Cardiac septum (tissue), 1 donor: ENCODE results near the gene COBLL1. TPM values are rescaled to one million over a fixed set of nuclear protein-coding genes. Genes with fewer than 3 reads are reported as not detected.
"Not testable (repeated sequence)": the region's sequence is repeated elsewhere in the genome, so short reads cannot be mapped to it uniquely, and the experiment has no call there.

ENCODE experiments used
- DNase-seq: peaks from one replicate; pipeline ENCODE4 v3.0.0-alpha.2; 2020; ENCODE audit warnings: low spot score
- intact Hi-C: fragments of 100-400 bp; cut with DNase I; formaldehyde crosslinking; loops from one replicate; pipeline ENCODE4 v1.14.0; 2022
- total RNA-seq: library from RNA; stranded (reverse); fragmentation: NEBNext Ultra II Directional; extraction: Animal tissue kit (Norgen Biotek cat#: 25700); gene quantifications from one replicate; pipeline ENCODE4 v1.2.1, GENCODE V29; 2021
- donor health status: DM: no; HTN: no; CAD: no.

Gene COBLL1
- total RNA-seq, 1 donor from 2014 or later, result 15.0 TPM

GRCh38 chr2:164737612-164738081, 104.0 kb downstream of the COBLL1 start:
- intact Hi-C loops, result loop anchor here (2.0 to 5.0 kb wide), 3 partner anchors 103 to 255 kb away; partner anchors contain the start of gene COBLL1
- no peak for DNase-seq

GRCh38 chr2:164735309-164735919, 106.2 kb downstream of the COBLL1 start:
- intact Hi-C loops, result loop anchor here (5.0 kb wide), 1 partner anchor 257 kb away; no protein-coding TSS in a partner anchor
- DNase-seq, result no peak

DNA sequence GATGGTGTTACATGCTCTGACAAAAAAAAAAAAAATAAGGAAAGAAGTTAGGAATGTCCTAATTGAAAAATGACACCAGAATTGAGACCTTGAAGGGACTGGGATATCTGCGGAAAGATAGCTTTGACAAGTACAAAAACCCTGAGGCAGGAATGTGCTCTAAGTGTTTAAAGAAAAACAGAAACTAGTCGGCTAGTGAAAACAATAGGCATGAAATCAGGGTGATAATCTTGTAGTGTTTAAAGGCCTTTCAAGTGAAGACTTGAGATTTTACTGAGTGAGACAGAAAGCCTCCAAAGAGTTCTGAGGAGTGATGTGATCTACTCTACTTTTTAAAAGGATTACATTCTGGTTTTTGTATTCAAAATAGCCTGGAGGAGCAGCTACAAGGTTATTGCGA, 107.4 kb downstream of the COBLL1 start:
- intact Hi-C loops, result no loop called here
- no peak for DNase-seq

DNA sequence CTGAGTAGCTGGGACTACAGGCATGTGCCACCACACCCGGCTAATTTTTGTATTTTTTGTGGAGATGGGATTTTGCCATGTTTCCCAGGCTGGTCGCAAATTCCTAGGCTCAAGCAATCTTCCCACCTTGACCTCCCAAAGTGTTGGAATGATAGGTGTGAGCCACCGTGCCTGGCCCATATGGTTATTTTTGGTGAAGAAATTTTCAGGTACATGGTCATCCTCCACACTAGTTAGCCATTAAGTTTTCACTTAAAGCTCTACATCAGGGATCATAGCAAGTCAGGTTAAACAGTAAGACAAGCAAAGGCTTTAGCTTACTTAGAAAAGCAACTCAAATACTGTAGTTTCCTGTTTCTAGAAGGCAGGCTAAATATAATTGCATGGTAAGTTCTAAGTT, 116.1 kb downstream of the COBLL1 start:
- intact Hi-C loops, result no loop called here
- DNase-seq, result no peak

DNA sequence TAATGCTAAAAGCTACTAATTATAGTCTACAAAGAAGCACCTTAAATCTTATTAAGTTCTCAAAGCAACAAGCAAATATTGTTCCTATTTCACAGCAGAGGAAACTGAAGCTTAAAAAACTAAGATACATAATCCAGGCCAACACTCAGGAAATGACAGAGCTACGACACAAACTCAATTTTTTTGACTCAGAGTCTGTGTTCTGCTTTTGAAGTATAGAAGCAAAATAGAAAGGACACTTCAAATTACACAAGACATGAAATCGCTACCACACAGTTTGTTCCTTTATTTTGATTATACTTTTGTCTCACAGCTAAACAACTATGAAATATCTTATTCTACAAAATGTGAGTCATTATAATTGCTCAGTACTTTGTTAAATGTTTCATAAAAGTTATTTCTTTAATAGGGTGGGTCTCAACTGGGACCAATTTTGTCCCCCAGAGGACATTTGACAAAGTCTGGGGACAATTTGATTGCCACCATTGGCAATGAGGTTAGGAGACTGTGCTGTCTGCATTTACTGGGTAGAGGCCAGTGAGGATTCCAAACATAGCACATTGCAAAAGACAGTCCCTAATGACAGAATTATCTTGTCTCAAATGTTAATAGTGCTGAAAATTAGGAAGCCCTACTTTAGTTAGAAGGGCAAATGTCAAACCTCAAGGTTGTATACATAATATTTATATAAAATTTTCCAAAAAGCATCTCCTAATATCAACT, 118.8 kb downstream of the COBLL1 start:
- intact Hi-C loops, result loop anchor here (5.0 kb wide), 1 partner anchor 160 kb away; no protein-coding TSS in a partner anchor
- DNase-seq, result no peak

DNA sequence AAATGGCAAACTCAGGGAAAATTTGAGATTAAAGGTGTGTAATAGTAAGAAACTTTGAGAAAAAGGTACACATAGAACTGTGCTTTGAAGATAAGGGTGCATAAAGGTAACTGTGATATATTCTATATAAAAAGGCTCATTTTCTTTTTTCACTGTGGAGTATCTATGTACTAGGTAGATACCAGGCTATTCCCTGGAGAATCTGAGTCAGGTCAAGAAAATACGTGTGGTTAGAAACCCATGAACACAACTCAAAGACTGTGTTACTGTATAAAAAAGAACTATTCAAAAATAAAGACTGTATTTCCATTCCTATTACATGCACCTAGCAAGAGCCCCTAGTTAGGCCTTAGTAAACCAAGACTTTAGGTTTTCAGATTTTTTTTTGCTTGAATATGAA, 120.2 kb downstream of the COBLL1 start:
- DNase-seq, result no peak
- intact Hi-C loops, result loop anchor here (5.0 kb wide), 1 partner anchor 159 kb away; no protein-coding TSS in a partner anchor

DNA sequence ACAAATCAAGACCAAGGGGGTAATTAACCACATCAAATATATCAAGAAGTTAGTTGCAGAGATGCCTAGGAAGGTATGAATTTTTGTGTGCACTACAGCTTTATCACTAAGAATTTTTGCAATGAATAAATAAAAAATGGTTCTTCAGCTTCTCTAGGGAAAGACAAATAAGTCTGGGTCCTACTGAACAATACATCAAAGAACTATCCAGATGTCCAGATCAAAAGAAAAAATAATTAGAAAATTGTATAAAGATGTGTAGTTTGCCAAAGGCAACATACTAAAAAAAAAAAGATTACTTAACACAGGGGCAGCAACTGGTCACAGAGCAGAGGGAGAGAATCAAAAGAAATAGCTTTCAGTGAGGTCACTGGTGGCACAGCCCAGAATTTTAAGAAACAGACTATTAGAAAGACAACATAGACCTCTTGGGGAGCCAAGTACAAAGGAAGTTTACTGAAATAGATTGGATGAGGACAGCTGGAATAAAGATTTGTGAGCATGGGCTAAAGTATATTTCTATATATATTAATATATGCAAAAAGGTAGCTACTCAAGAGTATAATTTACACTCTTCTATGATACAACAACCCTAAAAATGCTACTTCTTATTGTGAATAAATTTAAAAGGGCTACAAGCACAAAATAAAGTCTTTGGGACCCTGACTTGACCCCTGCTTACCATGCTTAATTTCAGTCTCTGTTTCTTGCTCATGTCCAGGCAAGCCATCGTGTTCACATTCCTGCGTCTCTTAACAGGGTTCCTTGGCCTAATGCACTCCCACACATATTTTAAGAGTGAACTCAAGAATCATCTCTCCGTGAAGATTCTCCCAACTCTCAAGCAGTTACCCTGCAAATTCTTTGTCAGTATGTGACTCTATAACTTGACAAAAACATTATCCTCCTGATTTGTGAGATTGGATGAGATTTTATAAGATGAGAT, 121.4 kb downstream of the COBLL1 start:
- intact Hi-C loops, result loop anchor here (5.0 kb wide), 1 partner anchor 158 kb away; no protein-coding TSS in a partner anchor
- no peak for DNase-seq

DNA sequence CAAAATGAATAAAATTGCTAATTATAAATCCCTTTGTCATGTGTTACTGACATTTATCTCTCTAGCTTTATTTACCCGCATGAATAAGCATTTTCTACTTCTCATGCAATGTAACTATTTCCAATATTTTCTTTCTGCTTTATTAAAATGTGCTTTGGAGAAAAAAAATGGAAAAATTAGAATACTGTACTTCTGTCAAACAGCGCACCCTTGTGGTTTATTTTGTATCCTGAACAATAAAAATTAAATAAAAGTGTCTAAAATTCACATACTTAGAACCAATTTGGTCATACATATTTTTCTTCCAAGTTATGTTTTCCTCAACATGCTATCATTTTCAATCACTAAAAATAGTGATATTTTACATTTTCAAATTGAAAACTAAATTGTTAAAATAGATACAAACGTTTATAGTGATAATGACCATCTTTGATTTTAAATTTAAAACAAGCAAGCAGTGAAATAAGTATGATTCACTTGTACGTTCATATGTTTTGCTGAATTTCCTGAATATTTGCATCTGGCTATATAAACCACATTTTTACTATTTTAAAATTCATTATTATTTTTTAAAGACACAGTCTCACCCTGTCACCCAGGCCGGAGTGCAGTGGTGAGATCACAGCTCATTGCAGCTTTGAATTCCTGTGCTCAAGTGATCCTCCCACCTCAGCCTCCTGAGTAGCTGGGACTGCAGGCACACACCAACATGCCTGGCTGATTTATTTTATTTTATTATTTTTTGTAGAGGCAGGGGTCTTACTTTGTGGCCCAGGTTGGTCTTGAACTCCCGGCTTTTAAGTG, 124.4 kb downstream of the COBLL1 start:
- intact Hi-C loops, result no loop called here
- no peak for DNase-seq

DNA sequence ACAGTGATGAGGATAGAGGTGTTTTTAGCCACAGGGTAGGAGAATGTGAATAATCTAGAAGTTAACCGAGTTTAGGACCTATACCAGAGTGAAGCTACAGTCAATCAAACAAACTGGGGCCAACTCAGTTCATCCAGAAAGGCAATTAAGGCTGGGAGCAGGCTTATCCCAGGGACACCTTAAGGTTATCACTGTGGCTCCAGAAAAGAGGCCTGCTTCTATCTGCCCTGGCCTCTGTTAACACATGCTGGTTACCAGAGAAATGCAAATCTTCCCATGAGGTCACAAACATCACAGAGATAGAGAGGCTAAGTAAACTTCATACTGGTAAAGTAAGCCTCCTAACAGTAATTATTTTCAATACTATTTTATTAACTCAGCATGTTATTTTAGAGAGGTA, 127.2 kb downstream of the COBLL1 start:
- no peak for DNase-seq
- intact Hi-C loops, result no loop called here

- intact Hi-C loops, result no loop called here
- no peak for DNase-seq
Observed at GRCh38 chr2:164711766-164712138, 129.9 kb downstream of the COBLL1 start.

GRCh38 chr2:164710837-164711765, 130.5 kb downstream of the COBLL1 start:
- intact Hi-C loops, result no loop called here
- DNase-seq, result no peak

DNA sequence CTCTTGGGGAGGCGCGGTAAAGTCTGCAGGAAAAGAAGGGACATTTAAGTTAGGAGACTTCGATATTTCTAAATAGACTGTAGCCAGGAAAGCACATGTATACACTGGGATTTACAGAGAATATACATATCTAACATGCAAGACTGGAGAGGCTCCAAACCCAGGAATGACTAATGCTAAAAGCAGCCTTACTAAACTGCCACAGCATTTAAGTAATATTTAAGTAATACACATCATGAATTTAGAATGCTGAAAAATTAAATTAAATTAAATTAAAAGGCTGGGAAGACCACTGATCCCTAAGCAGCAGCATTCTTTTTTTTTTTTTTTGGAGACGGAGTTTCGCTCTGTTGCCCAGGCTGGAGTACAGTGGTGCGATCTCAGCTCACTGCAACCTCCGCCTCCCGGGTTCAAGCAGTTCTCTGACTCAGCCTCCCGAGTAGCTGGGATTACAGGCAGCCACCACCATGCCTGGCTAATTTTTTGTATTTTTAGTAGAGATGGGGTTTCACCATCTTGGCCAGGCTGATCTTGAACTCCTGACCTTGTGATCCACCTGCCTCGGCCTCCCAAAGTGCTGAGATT, 131.3 kb downstream of the COBLL1 start:
- intact Hi-C loops, DNase-seq: not testable (repeated sequence)

DNA sequence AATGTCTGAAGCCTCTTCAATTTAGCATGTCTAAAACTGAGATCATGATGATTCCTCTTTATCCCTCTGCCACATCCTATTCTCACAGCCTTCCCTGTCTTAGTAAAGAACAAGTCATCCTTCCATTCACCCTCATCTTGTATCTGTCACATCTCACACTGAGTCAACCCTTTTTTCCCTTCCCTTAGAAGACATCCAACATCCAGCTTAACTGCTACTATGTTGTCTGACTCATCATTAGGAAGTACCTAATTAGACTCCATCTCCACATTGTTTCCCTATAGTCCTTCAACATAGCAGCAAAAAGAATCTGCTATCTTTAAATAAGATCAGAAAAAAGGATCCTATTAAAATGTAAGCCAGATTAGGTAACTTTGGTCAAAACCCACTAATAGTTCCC, 135.1 kb downstream of the COBLL1 start:
- intact Hi-C loops, result no loop called here
- DNase-seq, result no peak

DNA sequence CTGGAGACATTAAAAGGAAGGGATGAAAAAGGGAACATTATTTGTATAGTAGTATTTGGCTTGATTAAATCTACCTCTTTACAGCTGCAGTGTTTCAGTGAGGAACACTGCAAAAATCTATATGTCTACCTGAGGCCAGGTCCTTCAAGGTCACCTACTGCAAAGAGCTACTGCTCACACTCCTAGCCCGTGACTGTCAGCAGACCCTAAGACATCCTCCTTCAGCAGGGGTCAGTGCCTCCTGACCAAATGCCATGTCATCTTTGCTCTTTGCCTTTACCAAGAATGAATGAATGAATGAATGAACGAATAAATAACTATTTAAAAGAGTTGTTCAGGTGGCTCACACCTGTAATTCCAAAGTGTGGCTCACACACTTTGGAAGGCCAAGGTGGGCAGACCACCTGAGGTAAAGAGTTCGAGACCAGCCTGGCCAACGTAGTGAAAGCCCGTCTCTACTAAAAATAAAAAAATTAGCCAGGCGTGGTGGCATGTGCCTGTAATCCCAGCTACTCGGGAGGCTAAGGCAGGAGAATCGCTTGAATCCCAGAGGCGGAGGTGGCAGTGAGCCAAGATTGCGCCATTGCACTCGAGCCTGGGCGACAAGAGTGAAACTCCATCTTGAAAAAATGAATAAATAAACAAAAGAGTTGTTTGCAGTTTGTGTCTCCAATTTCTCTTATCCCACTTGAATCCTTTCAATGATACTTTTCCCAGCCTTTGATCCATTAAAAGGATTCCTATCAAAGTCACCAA, 136.0 kb downstream of the COBLL1 start:
- no peak for DNase-seq
- intact Hi-C loops, result no loop called here

DNA sequence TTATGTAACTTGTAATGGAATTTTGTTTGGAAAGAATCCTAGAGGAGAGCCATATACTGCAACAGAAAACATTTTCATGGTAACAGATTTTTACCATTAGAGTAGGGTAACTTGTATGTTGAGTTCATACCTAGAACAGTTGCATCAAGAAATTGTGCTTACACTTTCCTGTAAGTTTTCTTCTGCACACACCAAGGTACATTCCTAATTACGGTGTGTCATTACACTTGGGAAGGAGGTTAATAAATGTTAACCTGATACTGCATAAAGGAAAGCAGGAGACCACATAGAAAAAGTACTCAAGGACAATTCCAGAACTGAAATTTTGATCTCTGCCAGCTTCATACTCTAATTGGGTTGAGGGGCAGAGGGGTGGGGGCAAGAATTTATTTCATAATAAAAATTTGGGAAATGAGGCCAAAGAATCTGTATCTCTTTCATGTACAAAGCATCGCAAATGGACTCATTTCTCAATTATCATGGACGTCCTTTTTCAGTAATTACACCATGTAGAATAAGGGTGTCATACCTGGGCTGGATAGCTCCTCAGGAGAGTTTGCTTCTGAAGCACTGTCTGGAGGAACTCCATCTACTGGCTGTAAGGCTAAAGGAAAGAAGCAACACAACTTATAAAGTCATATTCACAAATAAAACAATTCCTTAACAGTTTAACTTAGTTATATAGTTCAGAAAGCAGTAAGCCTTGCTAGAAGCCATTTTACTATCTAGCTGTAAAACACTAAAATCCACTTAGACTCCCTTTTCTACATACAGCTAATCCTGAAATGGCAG, 137.5 kb downstream of the COBLL1 start:
- no peak for DNase-seq
- intact Hi-C loops, result no loop called here

DNA sequence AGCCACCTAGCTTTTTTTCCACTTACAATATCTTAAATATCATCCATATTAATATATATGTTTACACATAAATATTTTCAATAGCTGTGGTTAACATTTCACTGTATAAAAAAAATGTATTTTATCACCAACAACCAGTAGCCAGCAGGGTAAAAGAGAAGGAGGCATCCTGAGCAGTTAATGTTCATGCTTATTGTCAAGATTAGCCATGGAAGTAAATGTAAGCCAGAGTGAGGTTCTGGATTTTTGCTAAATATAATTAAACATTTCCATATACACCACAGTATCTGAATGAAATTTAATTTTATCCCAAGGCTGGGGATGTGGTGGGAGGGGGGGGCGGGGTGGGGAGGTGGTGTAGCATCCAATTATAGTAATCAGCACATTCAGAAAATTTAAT, 140.1 kb downstream of the COBLL1 start:
- DNase-seq, result no peak

More for the DNA sequence above, 140.1 kb downstream of the COBLL1 start:
- intact Hi-C loops, result no loop called here
